Suprapubic skin (tissue), 4 donors: ENCODE data around the gene GOLT1A. TPM values are rescaled to one million over a fixed set of nuclear protein-coding genes. Genes with fewer than 3 reads are reported as not detected.

ENCODE experiments used
- DNase-seq, 2 donors: peaks; one replicate each; pipeline ENCODE4 v3.0.0-alpha.2; 2019; ENCODE audit warnings: low spot score in 2 of 2
- H3K27ac ChIP-seq: fragments of 200-600 bp; sonication (generic); one replicate; pipeline ENCODE4 v1.5.1; 2019
- H3K27me3 ChIP-seq: fragments of 200-600 bp; sonication (generic); one replicate; pipeline ENCODE4 v1.5.1; 2019
- H3K36me3 ChIP-seq: fragments of 200-600 bp; sonication (generic); one replicate; pipeline ENCODE4 v1.5.1; 2019
- H3K4me1 ChIP-seq: fragments of 200-600 bp; sonication (generic); one replicate; pipeline ENCODE4 v1.5.1; 2019
- H3K4me3 ChIP-seq: fragments of 200-600 bp; sonication (generic); one replicate; pipeline ENCODE4 v1.5.1; 2019; ENCODE audit warnings: mild to moderate bottlenecking
- H3K9me3 ChIP-seq: fragments of 200-600 bp; sonication (generic); one replicate; pipeline ENCODE4 v1.5.1; 2019
- EP300 ChIP-seq: sonication (generic); formaldehyde crosslinking; IDR thresholded peaks from one replicate; pipeline ENCODE4 v1.6.1; 2017; ENCODE audit warnings: antibody characterized with exemption
- POLR2A ChIP-seq, 2 donors: fragments of 450-650 bp; IDR thresholded peaks; one replicate each; pipeline ENCODE4 v1.6.1; 2017; ENCODE audit warnings: antibody characterized with exemption in 2 of 2, mild to moderate bottlenecking in 2 of 2, moderate library complexity in 2 of 2
- POLR2AphosphoS5 ChIP-seq, 3 donors: sonication (generic); formaldehyde crosslinking; IDR thresholded peaks; one replicate each; pipeline ENCODE4 v1.6.1; 2017; ENCODE audit warnings: antibody characterized with exemption in 3 of 3
- WGBS: methylation state at CpG from one replicate; pipeline ENCODE4 v1.1.5; 2018; 5-methylcytosine and 5-hydroxymethylcytosine counted together
- total RNA-seq, 4 donors: library from RNA; depleted of rRNA; stranded (reverse); fragments of >200 nt; gene quantifications; one replicate each; pipeline ENCODE4 v1.1.0, GENCODE V29; 2016
- TF ChIP-seq, protein P1 (sequence below), 2 donors: fragments of 200-600 bp in 1 of 2; fragments of 450-650 bp in 1 of 2; sonication (generic) in 1 of 2; IDR thresholded peaks; one replicate each; pipeline ENCODE4 v1.5.1; 2016 to 2019; ENCODE audit warnings: antibody characterized with exemption in 2 of 2, mild to moderate bottlenecking in 1 of 2, moderate library complexity in 1 of 2

The GOLT1A gene
- total RNA-seq, 4 donors from 2014 or later = not detected

- Histone ChIP-seq H3K4me3 (no peak overlapping the region), H3K27ac (no peak overlapping the region), H3K27me3 (peaks cover 3% of the 10 kb centered on the region), H3K36me3 (no peaks in the 10 kb centered on the region), H3K4me1 (no peaks in the 10 kb centered on the region), H3K9me3 (no peaks in the 10 kb centered on the region)
- 81% methylated on average over 6 of the region's 7 CpGs for WGBS
- DNase-seq = no peak
- TF ChIP-seq POLR2AphosphoS5 (IDR thresholded peaks at IDR 0.05) (no peak), POLR2A (IDR thresholded peaks at IDR 0.05) (no peak), EP300 (no peak)
- TF ChIP-seq, protein P1, sequence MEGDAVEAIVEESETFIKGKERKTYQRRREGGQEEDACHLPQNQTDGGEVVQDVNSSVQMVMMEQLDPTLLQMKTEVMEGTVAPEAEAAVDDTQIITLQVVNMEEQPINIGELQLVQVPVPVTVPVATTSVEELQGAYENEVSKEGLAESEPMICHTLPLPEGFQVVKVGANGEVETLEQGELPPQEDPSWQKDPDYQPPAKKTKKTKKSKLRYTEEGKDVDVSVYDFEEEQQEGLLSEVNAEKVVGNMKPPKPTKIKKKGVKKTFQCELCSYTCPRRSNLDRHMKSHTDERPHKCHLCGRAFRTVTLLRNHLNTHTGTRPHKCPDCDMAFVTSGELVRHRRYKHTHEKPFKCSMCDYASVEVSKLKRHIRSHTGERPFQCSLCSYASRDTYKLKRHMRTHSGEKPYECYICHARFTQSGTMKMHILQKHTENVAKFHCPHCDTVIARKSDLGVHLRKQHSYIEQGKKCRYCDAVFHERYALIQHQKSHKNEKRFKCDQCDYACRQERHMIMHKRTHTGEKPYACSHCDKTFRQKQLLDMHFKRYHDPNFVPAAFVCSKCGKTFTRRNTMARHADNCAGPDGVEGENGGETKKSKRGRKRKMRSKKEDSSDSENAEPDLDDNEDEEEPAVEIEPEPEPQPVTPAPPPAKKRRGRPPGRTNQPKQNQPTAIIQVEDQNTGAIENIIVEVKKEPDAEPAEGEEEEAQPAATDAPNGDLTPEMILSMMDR (IDR thresholded peaks at IDR 0.05) = no peak
These were observed 35.1 kb downstream of the GOLT1A start for GRCh38 chr1:204178487-204179281.

GRCh38 chr1:204177133-204177532 is 36.7 kb downstream of the GOLT1A start:
- 54% methylated on average over 4 of the region's 4 CpGs for WGBS
- TF ChIP-seq POLR2AphosphoS5 (IDR thresholded peaks at IDR 0.05) (no peak), EP300 (no peak), POLR2A (IDR thresholded peaks at IDR 0.05) (no peak)
- TF ChIP-seq, protein P1 (IDR thresholded peaks at IDR 0.05) = no peak
- Histone ChIP-seq H3K27me3 (peaks cover 3% of the 10 kb centered on the region), H3K9me3 (no peaks in the 10 kb centered on the region), H3K36me3 (no peaks in the 10 kb centered on the region), H3K4me1 (no peaks in the 10 kb centered on the region), H3K27ac (no peak overlapping the region), H3K4me3 (no peak overlapping the region)
- DNase-seq = no peak

DNA sequence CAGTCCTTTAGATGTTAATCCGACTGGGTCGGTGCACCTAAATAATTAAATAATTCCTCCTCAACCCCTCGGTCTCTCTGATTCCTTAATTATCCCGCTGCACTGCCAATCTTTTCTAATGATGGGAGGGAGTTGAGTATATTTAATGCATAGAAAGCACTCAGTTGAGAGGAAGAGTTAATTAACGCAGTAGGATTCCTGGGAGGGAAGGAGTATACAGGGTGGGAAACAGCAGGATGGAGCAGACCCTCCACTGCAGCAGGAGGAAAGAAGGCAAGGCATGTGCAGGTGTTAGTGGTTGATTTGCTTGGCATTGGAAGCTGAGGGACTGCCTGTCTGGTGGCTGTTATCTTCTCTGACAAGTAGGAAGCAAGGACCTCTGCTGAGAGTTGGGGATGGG is 37.7 kb downstream of the GOLT1A start:
- Histone ChIP-seq H3K27me3 (peaks cover 3% of the 10 kb centered on the region), H3K4me1 (no peaks in the 10 kb centered on the region), H3K36me3 (no peaks in the 10 kb centered on the region), H3K9me3 (no peaks in the 10 kb centered on the region), H3K27ac (no peak overlapping the region), H3K4me3 (no peak overlapping the region)
- 86% methylated on average over 5 of the region's 5 CpGs for WGBS
- TF ChIP-seq POLR2A (IDR thresholded peaks at IDR 0.05) (no peak), EP300 (no peak), POLR2AphosphoS5 (IDR thresholded peaks at IDR 0.05) (no peak)
- TF ChIP-seq, protein P1 (IDR thresholded peaks at IDR 0.05) = no peak
- DNase-seq = no peak

GRCh38 chr1:204174958-204175357 is 38.8 kb downstream of the GOLT1A start:
- Histone ChIP-seq H3K4me3 (no peak overlapping the region), H3K27ac (no peak overlapping the region), H3K4me1 (no peaks in the 10 kb centered on the region), H3K36me3 (no peaks in the 10 kb centered on the region), H3K9me3 (peaks cover 5% of the 10 kb centered on the region), H3K27me3 (peaks cover 2% of the 10 kb centered on the region)
- TF ChIP-seq POLR2AphosphoS5 (IDR thresholded peaks at IDR 0.05) (no peak), EP300 (no peak), POLR2A (IDR thresholded peaks at IDR 0.05) (no peak)
- TF ChIP-seq, protein P1 (IDR thresholded peaks at IDR 0.05) = no peak
- 75% methylated on average over 3 of the region's 3 CpGs for WGBS
- DNase-seq = no peak

DNA sequence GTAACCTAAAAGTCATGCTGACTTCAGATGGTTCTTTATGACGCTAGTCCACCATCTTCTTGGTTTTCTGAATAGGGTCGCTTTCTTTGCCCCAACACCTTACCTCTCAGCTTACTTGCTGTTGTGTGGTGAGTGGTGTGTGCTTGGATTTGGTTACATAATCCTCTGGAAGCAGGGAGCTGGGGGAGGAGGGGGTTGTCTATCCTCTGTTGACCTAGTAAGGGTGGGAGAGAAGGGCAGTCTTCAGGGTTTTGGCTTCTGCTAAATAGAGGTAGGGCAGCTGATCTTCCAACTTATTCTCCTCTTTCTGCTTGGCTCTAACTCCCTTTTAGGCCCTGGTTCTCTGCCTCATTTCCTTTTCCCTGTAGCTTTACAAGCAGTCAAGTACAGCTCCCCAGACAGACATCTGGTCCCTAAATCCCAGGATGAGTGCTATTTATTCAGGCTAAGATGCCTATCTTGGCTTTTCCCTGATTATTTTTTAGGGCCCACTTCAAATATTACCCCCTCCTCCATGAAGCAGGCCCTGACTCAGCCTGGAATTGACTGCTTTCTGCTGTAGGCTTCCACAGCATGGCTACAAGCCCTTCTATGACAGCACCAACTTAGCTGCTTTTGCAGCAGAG is 41.3 kb downstream of the GOLT1A start:
- no peaks in the 10 kb centered on the region for H3K36me3 ChIP-seq
- H3K4me3 ChIP-seq = no peak overlapping the region
- peaks cover 10% of the 10 kb centered on the region for H3K9me3 ChIP-seq
- H3K27me3 ChIP-seq = no peaks in the 10 kb centered on the region
- DNase-seq = no peak
- no peak overlapping the region for H3K27ac ChIP-seq
- no peaks in the 10 kb centered on the region for H3K4me1 ChIP-seq
- TF ChIP-seq POLR2A (IDR thresholded peaks at IDR 0.05) (no peak), POLR2AphosphoS5 (IDR thresholded peaks at IDR 0.05) (no peak), EP300 (no peak)
- TF ChIP-seq, protein P1 (IDR thresholded peaks at IDR 0.05) = no peak
- WGBS = 100% methylated on average over 2 of the region's 2 CpGs
